HG03066 (cell line): Measurements from ENCODE around the gene PTPRN2.
"Not testable (repeated sequence)": the region's sequence is repeated elsewhere in the genome, so short reads cannot be mapped to it uniquely, and the experiment has no call there.

Experiments
- ATAC-seq: cut with Tn5 transposase; IDR thresholded peaks from one replicate; pipeline ENCODE4 v1.9.1; 2021; ENCODE audit warnings: low read depth; ENCODE audit not compliant: unreplicated experiment

The PTPRN2 gene

GRCh38 chr7:158430308-158431034, 157.2 kb downstream of the PTPRN2 start:
- ATAC-seq: no peak

- no peak for ATAC-seq
Measured at GRCh38 chr7:158428837-158429753, 158.5 kb downstream of the PTPRN2 start.

GRCh38 chr7:158428131-158428836, 159.3 kb downstream of the PTPRN2 start:
- no peak for ATAC-seq

GRCh38 chr7:158425676-158426075, 161.9 kb downstream of the PTPRN2 start:
- not testable (repeated sequence) for ATAC-seq

- ATAC-seq: no peak
Measured at GRCh38 chr7:158424531-158424930, 163.1 kb downstream of the PTPRN2 start.

GRCh38 chr7:158424011-158424410, 163.6 kb downstream of the PTPRN2 start:
- ATAC-seq: no peak

- no peak for ATAC-seq
Measured at GRCh38 chr7:158422887-158423560, 164.6 kb downstream of the PTPRN2 start.

- no peak for ATAC-seq
Measured at GRCh38 chr7:158422196-158422886, 165.3 kb downstream of the PTPRN2 start.

- ATAC-seq: no peak
Measured at GRCh38 chr7:158421361-158421760, 166.3 kb downstream of the PTPRN2 start.

GRCh38 chr7:158420591-158421340, 166.9 kb downstream of the PTPRN2 start:
- no peak for ATAC-seq

- ATAC-seq: no peak
Measured at GRCh38 chr7:158419238-158419785, 168.3 kb downstream of the PTPRN2 start.

GRCh38 chr7:158418395-158418794, 169.2 kb downstream of the PTPRN2 start:
- not testable (repeated sequence) for ATAC-seq

- no peak for ATAC-seq
Measured at GRCh38 chr7:158416283-158416933, 171.2 kb downstream of the PTPRN2 start.

- no peak for ATAC-seq
Measured at GRCh38 chr7:158415316-158415715, 172.3 kb downstream of the PTPRN2 start.

GRCh38 chr7:158414486-158414961, 173.1 kb downstream of the PTPRN2 start:
- ATAC-seq: no peak

GRCh38 chr7:158414002-158414401, 173.6 kb downstream of the PTPRN2 start:
- ATAC-seq: no peak

GRCh38 chr7:158411232-158411950, 176.2 kb downstream of the PTPRN2 start:
- ATAC-seq: no peak

GRCh38 chr7:158410720-158411119, 176.9 kb downstream of the PTPRN2 start:
- ATAC-seq: no peak
